Body of pancreas (tissue), 4 donors: ENCODE measurements around the gene ASCC3. TPM values are rescaled to one million over a fixed set of nuclear protein-coding genes. Genes with fewer than 3 reads are reported as not detected.

ENCODE experiments used
- ATAC-seq: fragments of 150-250 bp; one replicate; pipeline ENCODE4 v1.9.1; 2016
- DNase-seq, 4 donors: peaks; one replicate each; pipeline ENCODE4 v3.0.0-alpha.2; 2019
- H3K27ac ChIP-seq, 4 donors: fragments of 200-600 bp; sonication (generic); 1 replicate in 3 of 4; 2 replicates in 1 of 4; pipeline versions ENCODE4 v1.5.1 to v1.6.1; 2016 to 2019; ENCODE audit warnings: mild to moderate bottlenecking in 1 of 4, mixed read lengths in 1 of 4, moderate library complexity in 1 of 4
- H3K27me3 ChIP-seq, 2 donors: fragments of 200-600 bp; sonication (generic); one replicate each; pipeline ENCODE4 v1.6.0; 2016; ENCODE audit warnings: mild to moderate bottlenecking in 1 of 2
- H3K36me3 ChIP-seq, 2 donors: fragments of 200-600 bp; sonication (generic); replicated peaks in 1 of 2; 2 replicates each; pipeline ENCODE4 v1.5.1; 2016; ENCODE audit warnings: low read depth in 2 of 2; ENCODE audit not compliant: insufficient read depth in 1 of 2
- H3K4me1 ChIP-seq: fragments of 200-600 bp; sonication (generic); one replicate; pipeline ENCODE4 v1.6.0; 2016
- H3K4me3 ChIP-seq, 2 donors: fragments of 200-600 bp; sonication (generic); 1 replicate in 1 of 2; 2 replicates in 1 of 2; pipeline ENCODE4 v1.5.1; 2016 to 2019
- H3K9me3 ChIP-seq, 3 donors: fragments of 200-600 bp; sonication (generic); 1 replicate in 2 of 3; 2 replicates in 1 of 3; pipeline ENCODE4 v1.5.1; 2016
- CTCF ChIP-seq, 7 experiments: fragments of 450-650 bp in 4 of 7; fragments of 200-600 bp in 3 of 7; sonication (generic) in 3 of 7; IDR thresholded peaks; one replicate each; pipeline ENCODE4 v1.5.1; 2016 to 2019; ENCODE audit warnings: antibody characterized with exemption in 7 of 7
- POLR2A ChIP-seq, 3 donors: fragments of 450-650 bp; IDR thresholded peaks; one replicate each; pipeline ENCODE4 v1.6.1; 2016; ENCODE audit warnings: antibody characterized with exemption in 3 of 3, mild to moderate bottlenecking in 2 of 3
- WGBS, 2 donors: methylation state at CpG; one replicate each; pipeline ENCODE4 v1.1.5; 2017; 5-methylcytosine and 5-hydroxymethylcytosine counted together
- intact Hi-C: fragments of 100-400 bp; cut with DNase I; formaldehyde crosslinking; loops from one replicate; pipeline ENCODE4 v1.15.1; 2023
- total RNA-seq, 2 donors: library from RNA; depleted of rRNA; stranded (reverse); fragments of >200 nt; gene quantifications; one replicate each; pipeline ENCODE4 v1.1.0, GENCODE V29; 2016

The ASCC3 gene
- total RNA-seq, 2 donors from 2014 or later: 16.8 to 26.5 TPM

GRCh38 chr6:100879317-100879716 is 1.8 kb downstream of the ASCC3 start:
- no peaks in the 10 kb centered on the region for H3K27me3 ChIP-seq
- peaks cover 28% of the 10 kb centered on the region for H3K4me1 ChIP-seq
- no peaks in the 10 kb centered on the region for H3K9me3 ChIP-seq
- intact Hi-C loops: no loop called here
- H3K27ac ChIP-seq: no peak overlapping the region
- WGBS, 2 donors: 93 to 96% methylated on average over 2 of the region's 2 CpGs
- H3K4me3 ChIP-seq: no peak overlapping the region
- no peaks in the 10 kb centered on the region for H3K36me3 ChIP-seq
- DNase-seq: no peak
- no peak for ATAC-seq
- no peak for TF ChIP-seq CTCF (IDR thresholded peaks at IDR 0.05)
- no peak for TF ChIP-seq POLR2A (IDR thresholded peaks at IDR 0.05)

DNA sequence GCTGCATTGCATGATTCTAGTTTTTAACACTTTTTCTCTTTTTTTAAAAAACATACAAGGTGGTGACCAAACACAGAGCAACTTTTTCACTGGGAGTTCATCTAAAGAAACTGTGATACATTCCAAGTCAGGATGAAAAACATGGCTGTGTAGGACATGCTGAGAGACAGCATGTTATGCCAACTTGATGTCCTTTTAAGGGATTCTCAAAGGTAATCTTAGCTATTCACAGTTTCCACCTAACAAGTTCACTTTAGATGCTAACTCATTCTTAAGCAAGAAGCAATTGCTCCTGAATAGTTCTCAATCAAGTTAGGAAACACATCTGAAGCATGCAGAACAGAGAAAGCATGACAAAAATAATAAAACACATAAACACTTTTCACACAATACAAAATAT is 3.3 kb downstream of the ASCC3 start:
- no peak for DNase-seq
- intact Hi-C loops: no loop called here
- no peak for ATAC-seq
- Histone ChIP-seq H3K9me3 (no peaks in the 10 kb centered on the region), H3K27ac (no peak overlapping the region), H3K27me3 (no peaks in the 10 kb centered on the region), H3K4me1 (peaks cover 28% of the 10 kb centered on the region), H3K36me3 (no peaks in the 10 kb centered on the region), H3K4me3 (no peak overlapping the region)
- no peak for TF ChIP-seq CTCF (IDR thresholded peaks at IDR 0.05)
- TF ChIP-seq POLR2A (IDR thresholded peaks at IDR 0.05): no peak

DNA sequence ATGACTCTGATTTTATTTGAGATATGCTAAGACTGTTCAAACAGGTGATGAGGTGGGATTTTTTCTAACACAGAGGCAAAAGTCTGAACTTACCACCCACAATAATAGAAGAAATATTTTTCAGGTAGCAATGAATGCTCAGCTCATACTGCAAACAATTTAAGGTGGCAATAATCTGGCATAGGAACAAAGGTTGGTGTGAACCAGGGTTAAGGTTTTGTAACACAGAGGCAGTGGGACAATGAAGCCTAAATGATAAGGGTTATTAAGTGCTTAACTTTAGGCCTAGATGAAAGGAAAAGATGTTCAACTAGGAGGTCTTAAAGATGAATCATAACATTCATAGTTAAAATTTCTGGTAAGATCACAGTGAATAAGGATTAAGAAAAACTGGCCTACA is 4.9 kb downstream of the ASCC3 start:
- H3K4me3 ChIP-seq: no peak overlapping the region
- intact Hi-C loops: no loop called here
- no peak overlapping the region for H3K27ac ChIP-seq
- ATAC-seq (no peak), DNase-seq (no peak)
- peaks cover 22% of the 10 kb centered on the region for H3K4me1 ChIP-seq
- no peaks in the 10 kb centered on the region for H3K36me3 ChIP-seq
- H3K27me3 ChIP-seq: no peaks in the 10 kb centered on the region
- TF ChIP-seq CTCF (IDR thresholded peaks at IDR 0.05) (no peak), POLR2A (IDR thresholded peaks at IDR 0.05) (no peak)
- no peaks in the 10 kb centered on the region for H3K9me3 ChIP-seq

DNA sequence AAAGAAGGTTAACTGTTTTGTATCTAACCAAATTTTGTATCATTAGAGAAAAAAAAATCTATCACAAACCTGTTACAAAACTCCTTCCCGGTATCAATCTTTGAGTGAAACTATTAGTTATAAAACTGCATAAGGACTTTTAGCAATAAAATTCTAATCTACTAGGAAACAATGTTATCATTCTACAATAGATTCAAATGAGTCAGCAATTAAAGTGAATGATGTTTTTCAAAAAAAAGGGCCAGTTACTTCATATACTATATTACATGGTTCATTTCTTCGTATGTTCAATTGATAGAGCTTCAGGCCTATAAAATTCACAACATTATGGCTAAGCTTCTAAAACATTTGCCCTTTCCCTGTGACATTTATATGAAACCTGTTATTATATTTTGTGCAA is 15.6 kb downstream of the ASCC3 start:
- WGBS, 2 donors: 95 to 100% methylated on average over 2 of the region's 2 CpGs

More for the DNA sequence above, 15.6 kb downstream of the ASCC3 start:
- H3K4me3 ChIP-seq: no peak overlapping the region
- no peaks in the 10 kb centered on the region for H3K36me3 ChIP-seq
- no peak for ATAC-seq
- no peaks in the 10 kb centered on the region for H3K4me1 ChIP-seq
- no peak for DNase-seq
- intact Hi-C loops: no loop called here
- H3K27ac ChIP-seq: no peak overlapping the region
- H3K27me3 ChIP-seq: no peaks in the 10 kb centered on the region
- TF ChIP-seq CTCF (IDR thresholded peaks at IDR 0.05) (no peak), POLR2A (IDR thresholded peaks at IDR 0.05) (no peak)
- H3K9me3 ChIP-seq: no peaks in the 10 kb centered on the region
